Activated gamma-delta T cell treated with Interleukin-2 at 50 U/mL for 16 hours (primary cell): ENCODE results near the gene UBQLN4.

Source experiments
- DNase-seq: peaks from one replicate; pipeline ENCODE4 v3.0.0-alpha.2; 2020

UBQLN4 gene

GRCh38 chr1:156009404-156009803 is 44.2 kb downstream of the UBQLN4 start:
- DNase-seq, result no peak

GRCh38 chr1:156006666-156007376 is 46.8 kb downstream of the UBQLN4 start:
- DNase-seq, result no peak

- peak; percentile 40 for DNase-seq
Observed at GRCh38 chr1:156004843-156005584, 48.6 kb downstream of the UBQLN4 start.

GRCh38 chr1:156003923-156004188 is 49.7 kb downstream of the UBQLN4 start:
- no peak for DNase-seq

GRCh38 chr1:156002188-156002911 is 51.2 kb downstream of the UBQLN4 start:
- no peak for DNase-seq

GRCh38 chr1:156001662-156002171 is 51.9 kb downstream of the UBQLN4 start:
- no peak for DNase-seq

GRCh38 chr1:156001021-156001661 is 52.5 kb downstream of the UBQLN4 start:
- DNase-seq, result no peak

- DNase-seq, result no peak
Observed at GRCh38 chr1:155999964-156000363, 53.6 kb downstream of the UBQLN4 start.

GRCh38 chr1:155996166-155996565 is 57.4 kb downstream of the UBQLN4 start:
- no peak for DNase-seq

- DNase-seq, result no peak
Observed at GRCh38 chr1:155993595-155993994, 60.0 kb downstream of the UBQLN4 start.

GRCh38 chr1:155990005-155990739 is 63.4 kb downstream of the UBQLN4 start:
- DNase-seq, result no peak

- DNase-seq, result peak; percentile 78
Observed at GRCh38 chr1:155989242-155990004, 64.2 kb downstream of the UBQLN4 start.
